Osteocyte (in vitro differentiated cells): ENCODE results near the gene SYTL1. TPM values are rescaled to one million over a fixed set of nuclear protein-coding genes. Genes with fewer than 3 reads are reported as not detected.

Source experiments
- DNase-seq: peaks from one replicate; pipeline ENCODE4 v3.0.0; 2021; ENCODE audit warnings: mixed read lengths; ENCODE audit not compliant: unreplicated experiment; ENCODE audit errors: extremely low spot score
- H3K27ac Mint-ChIP-seq: one replicate; pipeline ENCODE4 v1.8.0; 2021; ENCODE audit warnings: mild to moderate bottlenecking, mixed read lengths; ENCODE audit not compliant: unreplicated experiment
- H3K27me3 Mint-ChIP-seq: one replicate; pipeline ENCODE4 v1.8.0; 2021; ENCODE audit warnings: mixed read lengths; ENCODE audit not compliant: unreplicated experiment
- H3K36me3 Mint-ChIP-seq: one replicate; pipeline ENCODE4 v1.8.0; 2021; ENCODE audit warnings: mixed read lengths; ENCODE audit not compliant: unreplicated experiment
- H3K4me1 Mint-ChIP-seq: one replicate; pipeline ENCODE4 v1.8.0; 2021; ENCODE audit warnings: mixed read lengths; ENCODE audit not compliant: unreplicated experiment
- H3K4me3 Mint-ChIP-seq: one replicate; pipeline ENCODE4 v1.8.0; 2021; ENCODE audit warnings: mild to moderate bottlenecking, moderate library complexity, mixed read lengths; ENCODE audit not compliant: unreplicated experiment
- H3K9me3 Mint-ChIP-seq: one replicate; pipeline ENCODE4 v1.8.0; 2021; ENCODE audit warnings: mixed read lengths; ENCODE audit not compliant: unreplicated experiment
- total RNA-seq: library from RNA; stranded (reverse); gene quantifications from 2 replicates; pipeline ENCODE4 v1.2.1, GENCODE V29; 2021
- TF ChIP-seq, protein P1 (sequence below): fragments of 200-600 bp; sonication (generic); IDR thresholded peaks from 2 replicates; pipeline ENCODE4 v1.5.0; 2021; ENCODE audit warnings: antibody characterized with exemption, mild to moderate bottlenecking, moderate library complexity

The SYTL1 gene
- total RNA-seq, 1 donor from 2014 or later: 0.46 TPM

DNA sequence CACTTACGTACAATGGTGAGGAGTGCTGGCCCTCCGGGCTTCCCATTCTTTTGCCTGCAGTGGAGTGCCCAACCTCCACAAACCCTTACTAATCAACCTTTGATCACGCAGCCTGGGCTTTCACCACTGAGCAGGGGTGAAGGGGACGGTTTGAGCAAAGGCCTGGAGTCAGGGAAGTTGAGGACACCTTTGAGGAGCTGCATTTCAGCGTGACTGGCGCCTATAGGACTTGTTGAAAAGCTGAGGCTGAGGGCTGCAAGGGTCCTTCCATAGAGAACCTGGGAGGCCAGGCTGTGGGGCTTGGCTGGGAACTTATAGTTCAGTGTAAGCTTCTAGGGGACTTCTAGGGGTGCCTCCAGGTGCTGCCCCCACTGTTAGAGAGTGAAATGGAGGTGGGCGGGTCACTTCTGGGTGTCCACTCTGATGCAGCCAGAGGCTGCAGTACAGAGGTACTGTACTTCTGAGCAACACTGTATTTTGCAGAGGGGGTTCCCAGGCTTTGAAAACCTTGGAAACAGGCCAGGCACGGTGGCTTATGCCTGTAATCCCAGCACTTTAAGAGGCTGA lies 9.8 kb downstream of the SYTL1 start:
- no peak overlapping the region for H3K4me3 Mint-ChIP-seq
- no peaks in the 10 kb centered on the region for H3K27me3 Mint-ChIP-seq
- no peaks in the 10 kb centered on the region for H3K9me3 Mint-ChIP-seq
- TF ChIP-seq, protein P1, sequence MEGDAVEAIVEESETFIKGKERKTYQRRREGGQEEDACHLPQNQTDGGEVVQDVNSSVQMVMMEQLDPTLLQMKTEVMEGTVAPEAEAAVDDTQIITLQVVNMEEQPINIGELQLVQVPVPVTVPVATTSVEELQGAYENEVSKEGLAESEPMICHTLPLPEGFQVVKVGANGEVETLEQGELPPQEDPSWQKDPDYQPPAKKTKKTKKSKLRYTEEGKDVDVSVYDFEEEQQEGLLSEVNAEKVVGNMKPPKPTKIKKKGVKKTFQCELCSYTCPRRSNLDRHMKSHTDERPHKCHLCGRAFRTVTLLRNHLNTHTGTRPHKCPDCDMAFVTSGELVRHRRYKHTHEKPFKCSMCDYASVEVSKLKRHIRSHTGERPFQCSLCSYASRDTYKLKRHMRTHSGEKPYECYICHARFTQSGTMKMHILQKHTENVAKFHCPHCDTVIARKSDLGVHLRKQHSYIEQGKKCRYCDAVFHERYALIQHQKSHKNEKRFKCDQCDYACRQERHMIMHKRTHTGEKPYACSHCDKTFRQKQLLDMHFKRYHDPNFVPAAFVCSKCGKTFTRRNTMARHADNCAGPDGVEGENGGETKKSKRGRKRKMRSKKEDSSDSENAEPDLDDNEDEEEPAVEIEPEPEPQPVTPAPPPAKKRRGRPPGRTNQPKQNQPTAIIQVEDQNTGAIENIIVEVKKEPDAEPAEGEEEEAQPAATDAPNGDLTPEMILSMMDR: no peak
- DNase-seq: no peak
- H3K36me3 Mint-ChIP-seq: peaks cover 7% of the 10 kb centered on the region
- H3K27ac Mint-ChIP-seq: no peak overlapping the region
- peaks cover 14% of the 10 kb centered on the region for H3K4me1 Mint-ChIP-seq

DNA sequence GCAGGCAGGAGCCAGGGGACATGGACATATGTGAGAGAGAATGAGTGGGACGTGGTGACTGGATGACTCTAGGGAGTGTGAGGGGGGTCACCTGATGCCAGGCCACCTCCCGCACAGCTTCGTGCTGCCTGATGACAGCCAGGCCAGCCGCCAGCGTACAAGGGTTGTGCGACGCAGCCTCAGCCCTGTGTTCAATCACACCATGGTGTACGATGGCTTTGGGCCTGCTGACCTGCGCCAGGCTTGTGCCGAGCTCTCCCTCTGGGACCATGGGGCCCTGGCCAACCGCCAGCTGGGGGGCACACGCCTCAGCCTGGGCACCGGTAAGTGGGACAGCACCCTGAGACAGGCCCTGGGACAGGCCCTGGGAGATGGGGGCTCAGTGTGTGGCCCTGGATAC lies 11.3 kb downstream of the SYTL1 start:
- DNase-seq: no peak
- H3K4me1 Mint-ChIP-seq: peaks cover 10% of the 10 kb centered on the region
- TF ChIP-seq, protein P1: no peak
- peaks cover 7% of the 10 kb centered on the region for H3K36me3 Mint-ChIP-seq
- no peaks in the 10 kb centered on the region for H3K9me3 Mint-ChIP-seq
- no peak overlapping the region for H3K4me3 Mint-ChIP-seq
- H3K27me3 Mint-ChIP-seq: no peaks in the 10 kb centered on the region
- H3K27ac Mint-ChIP-seq: no peak overlapping the region

DNA sequence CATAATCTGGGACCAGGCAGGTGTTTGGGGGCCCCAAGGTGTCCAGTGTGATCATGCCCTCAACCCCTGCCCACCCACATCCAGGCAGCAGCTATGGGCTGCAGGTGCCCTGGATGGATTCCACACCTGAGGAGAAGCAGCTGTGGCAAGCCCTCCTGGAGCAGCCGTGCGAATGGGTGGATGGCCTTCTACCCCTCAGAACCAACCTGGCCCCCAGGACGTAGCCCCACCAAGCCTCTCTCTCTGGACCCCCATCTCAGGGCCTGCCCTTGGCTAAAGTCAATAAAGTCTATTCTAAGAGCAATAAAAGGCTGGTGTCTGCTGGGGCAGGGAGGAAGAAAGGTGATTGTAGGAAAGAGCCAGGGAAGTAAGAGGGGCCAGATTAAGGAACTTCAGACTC lies 11.8 kb downstream of the SYTL1 start:
- Mint-ChIP-seq H3K4me3 (no peak overlapping the region), H3K27ac (no peak overlapping the region), H3K9me3 (no peaks in the 10 kb centered on the region), H3K4me1 (peaks cover 10% of the 10 kb centered on the region), H3K27me3 (no peaks in the 10 kb centered on the region), H3K36me3 (peaks cover 7% of the 10 kb centered on the region)
- DNase-seq: no peak
- TF ChIP-seq, protein P1: no peak

DNA sequence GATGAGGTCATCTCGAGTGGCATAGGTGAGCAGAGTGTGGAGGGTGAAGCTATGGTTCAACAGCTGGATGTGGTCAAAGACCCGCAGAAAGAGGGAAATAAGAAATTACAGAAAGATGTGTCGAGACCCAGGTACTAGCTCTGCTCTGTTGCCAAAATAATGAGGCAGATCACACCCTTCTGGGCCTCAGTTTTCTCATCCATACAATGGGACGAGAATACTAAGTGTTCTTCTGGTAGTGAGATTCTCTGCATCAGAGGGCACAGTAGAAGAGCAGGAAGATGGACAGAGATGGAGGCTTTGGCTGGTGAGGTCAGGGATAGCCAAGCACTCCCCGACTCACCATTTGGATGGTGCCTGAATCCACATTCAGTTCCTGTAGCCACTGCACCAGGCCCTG lies 13.9 kb downstream of the SYTL1 start:
- H3K36me3 Mint-ChIP-seq: peaks cover 19% of the 10 kb centered on the region
- H3K27ac Mint-ChIP-seq: no peak overlapping the region
- no peak for DNase-seq
- no peaks in the 10 kb centered on the region for H3K27me3 Mint-ChIP-seq
- TF ChIP-seq, protein P1: no peak
- H3K4me1 Mint-ChIP-seq: peaks cover 8% of the 10 kb centered on the region
- no peak overlapping the region for H3K4me3 Mint-ChIP-seq
- H3K9me3 Mint-ChIP-seq: no peaks in the 10 kb centered on the region

DNA sequence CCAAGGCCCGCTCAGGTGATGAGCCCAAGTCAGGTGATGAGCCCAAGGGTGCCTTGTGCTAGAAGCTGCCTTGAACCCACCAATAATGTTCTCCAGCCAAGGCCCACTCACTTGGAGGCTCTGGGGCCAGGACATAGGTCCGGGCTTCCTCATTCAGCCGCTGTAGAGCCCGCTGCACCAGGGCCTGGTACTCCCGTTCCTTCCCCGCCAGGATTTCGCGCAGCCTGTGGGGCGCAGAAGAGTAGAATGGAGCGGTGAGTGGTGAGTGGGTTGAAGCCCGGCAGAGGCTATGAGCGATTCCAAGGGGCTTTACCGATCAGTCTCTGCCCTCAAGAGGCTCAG lies 14.4 kb downstream of the SYTL1 start:
- H3K27me3 Mint-ChIP-seq: no peaks in the 10 kb centered on the region
- H3K36me3 Mint-ChIP-seq: peaks cover 20% of the 10 kb centered on the region
- no peak overlapping the region for H3K27ac Mint-ChIP-seq
- TF ChIP-seq, protein P1: no peak
- no peak for DNase-seq
- peaks cover 5% of the 10 kb centered on the region for H3K4me1 Mint-ChIP-seq
- no peaks in the 10 kb centered on the region for H3K9me3 Mint-ChIP-seq
- no peak overlapping the region for H3K4me3 Mint-ChIP-seq
